Airway epithelial cell (primary cell): ENCODE measurements around the gene ARCN1. TPM values are rescaled to one million over a fixed set of nuclear protein-coding genes. Genes with fewer than 3 reads are reported as not detected.

Experiments used
- total RNA-seq: library from RNA; depleted of rRNA; stranded (reverse); fragments of >200 nt; gene quantifications from 2 replicates; pipeline ENCODE4 v1.2.3, GENCODE V29; 2015

The ARCN1 gene
- 84.0 and 111 TPM in 2 replicates for total RNA-seq

DNA sequence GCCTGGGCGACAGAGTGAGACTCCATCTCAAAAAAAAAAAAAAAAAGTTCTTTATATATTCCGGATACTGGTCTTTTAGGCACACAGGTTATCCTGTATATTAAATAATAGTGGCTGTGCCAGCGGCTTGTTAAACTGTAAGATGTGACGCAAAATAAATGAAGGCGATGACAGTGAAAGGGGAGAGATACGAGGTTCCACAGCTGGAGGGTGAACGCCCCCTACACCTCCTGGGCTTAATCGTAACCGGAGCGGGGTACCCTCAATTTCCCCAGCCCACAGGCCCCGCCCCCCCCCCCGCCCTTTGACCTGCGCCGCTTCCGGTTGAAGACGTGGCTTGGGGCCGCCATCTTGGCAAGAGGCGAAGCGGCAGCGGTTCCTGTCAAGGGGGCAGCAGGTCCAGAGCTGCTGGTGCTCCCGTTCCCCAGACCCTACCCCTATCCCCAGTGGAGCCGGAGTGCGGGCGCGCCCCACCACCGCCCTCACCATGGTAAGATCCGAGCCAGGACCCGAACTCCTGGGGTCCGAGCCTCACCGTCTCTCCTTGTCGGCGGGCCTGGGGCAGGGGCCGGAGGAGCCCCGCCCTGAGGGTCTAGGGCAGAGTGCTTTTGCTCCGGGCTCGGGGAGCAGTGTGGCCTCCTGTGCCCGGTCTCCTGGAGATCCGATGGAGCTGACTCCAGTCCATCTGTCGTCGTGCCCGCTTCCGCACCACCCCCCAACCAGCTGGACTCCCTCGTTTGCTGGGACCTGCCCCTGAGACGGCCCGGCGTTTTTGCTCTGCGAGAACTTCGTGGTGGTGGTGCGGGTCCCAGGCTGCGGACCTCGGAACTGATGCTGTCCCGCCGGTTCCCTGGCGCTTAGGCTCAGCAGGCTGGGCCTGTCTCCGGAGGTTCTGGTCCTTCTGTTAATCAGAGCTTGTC lies at the start of gene ARCN1:
TSS of gene ARCN1 (plus strand) at position 349 of the 920 bp plus-strand sequence. CDS start at position 488, 139 bp downstream.

DNA sequence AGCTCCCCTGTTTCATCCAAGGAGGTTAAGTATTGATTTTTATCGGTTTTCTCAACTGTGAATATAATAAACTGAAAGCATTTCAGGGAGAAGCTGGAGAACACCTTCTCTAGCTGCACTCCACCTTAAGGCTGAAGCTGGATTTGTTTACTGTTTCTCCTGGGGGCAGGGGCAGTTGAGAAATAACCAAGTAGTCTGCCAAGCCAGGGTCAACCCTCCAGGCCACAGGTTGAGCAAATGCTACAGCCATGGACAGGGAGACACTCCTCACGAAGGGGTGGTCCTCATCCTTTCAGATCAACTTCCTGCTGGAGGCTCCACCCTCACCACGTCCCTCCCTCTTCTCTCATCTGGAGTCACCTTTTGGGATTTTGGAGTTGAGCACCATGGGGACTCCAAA lies 45.1 kb upstream of the ARCN1 start, which contains the start of gene TTC36:
TSS of gene TTC36 (plus strand) at position 366 of the 400 bp plus-strand sequence. CDS start at position 387, 21 bp downstream.

DNA sequence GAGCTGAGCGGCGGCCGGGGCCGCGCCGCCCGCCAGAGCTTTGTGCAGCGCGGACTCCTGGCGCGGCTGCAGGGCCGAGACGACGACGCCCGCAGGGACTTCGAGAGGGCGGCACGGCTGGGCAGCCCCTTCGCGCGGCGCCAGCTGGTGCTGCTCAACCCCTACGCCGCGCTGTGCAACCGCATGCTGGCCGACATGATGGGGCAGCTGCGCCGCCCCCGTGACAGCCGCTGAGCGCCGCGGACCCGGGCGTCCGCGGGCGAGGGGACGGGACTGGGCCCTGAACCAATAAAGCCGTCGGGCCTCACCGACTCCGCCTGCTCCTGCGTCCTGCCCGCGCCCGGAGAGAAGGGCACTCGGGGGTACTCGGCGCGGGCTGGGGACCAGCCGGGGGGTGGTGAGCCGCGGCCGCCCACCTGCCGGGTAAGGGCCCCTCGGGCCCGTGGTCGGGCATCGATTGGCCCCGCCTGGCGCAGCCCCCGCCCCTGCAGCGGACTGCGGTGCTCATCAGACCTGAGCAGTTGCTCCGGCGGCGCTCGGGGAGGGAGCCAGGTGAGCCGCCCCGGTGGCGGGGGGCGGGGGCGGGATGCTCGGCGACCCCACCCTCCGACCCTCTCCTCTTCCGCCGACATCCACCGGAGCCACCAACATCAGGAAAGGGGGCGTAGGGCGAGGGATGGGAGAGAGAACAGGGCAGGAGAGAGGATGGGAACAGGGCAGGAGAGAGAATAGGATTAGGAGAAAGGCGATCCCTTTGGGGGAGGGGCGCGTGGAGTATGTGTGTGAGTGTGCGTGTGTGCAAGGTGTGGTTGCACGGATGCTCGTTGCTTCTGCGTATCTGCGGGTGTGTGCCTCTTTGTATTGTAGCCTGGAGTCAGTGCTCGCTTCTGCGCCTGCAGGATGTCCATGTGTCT lies 41.3 kb upstream of the ARCN1 start, which contains the start of gene TMEM25:
TSS of gene TMEM25 (plus strand) at position 510 of the 914 bp plus-strand sequence. CDS start 610 bp downstream, outside the sequence.

DNA sequence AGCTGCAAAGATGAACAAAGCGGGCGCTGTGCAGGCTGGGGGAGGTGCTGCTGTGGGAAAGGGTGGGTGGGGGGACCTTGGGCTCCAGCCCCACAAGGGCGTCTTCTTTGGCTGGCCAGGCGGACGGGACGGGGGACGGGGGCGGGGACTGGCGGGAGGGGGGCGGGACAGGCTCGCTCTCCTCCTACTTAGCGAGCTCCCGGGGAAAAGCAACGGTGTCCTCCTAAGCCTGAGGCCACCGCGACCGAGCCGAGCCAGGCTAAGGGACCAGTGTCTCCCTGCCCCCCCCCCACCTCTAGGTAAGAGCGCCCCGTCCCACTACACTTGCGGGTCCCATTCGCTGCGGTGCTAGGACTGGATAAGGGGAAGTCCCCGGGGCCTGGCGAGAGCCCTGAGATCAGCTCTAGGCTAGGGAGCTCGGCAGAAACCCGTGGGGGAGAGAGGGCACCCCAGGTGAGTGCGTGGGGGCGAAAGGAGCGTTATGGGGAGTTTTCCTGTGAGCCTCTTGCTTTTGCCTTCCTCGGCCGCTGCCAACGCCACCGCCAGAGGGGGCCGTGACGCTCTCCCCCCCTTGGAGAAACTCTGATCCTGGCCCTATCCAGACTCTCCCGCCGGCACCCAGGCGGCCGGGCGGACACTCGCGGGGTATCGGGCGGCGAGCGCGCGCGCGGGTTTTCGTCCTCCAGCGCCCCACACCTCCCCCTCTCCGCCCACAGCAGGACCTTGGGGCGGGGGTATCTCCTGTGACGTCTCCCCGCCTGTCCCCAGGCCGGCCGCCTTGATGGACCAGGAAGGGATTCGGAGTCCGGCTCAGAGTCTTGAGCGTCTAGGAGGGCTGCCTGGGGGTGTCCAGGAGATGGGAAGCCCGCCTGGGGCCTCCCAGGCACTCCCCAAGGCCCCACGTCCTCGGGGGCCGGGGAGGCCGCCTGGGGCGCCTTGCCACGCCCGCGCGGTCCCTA lies 35.5 kb downstream of the ARCN1 start, which contains the start of gene PHLDB1:
TSS of gene PHLDB1 (plus strand) at position 215 of the 959 bp plus-strand sequence. CDS start 6,222 bp downstream, outside the sequence.

Other genes with a start within 250 kb of the ARCN1 start
- not detected in 2 replicates for gene CD3D, start 229.7 kb upstream of the ARCN1 start, total RNA-seq
- gene CD3G, start 228.1 kb upstream of the ARCN1 start, total RNA-seq, result not detected in 2 replicates
- gene UBE4A, start 212.8 kb upstream of the ARCN1 start, total RNA-seq, result 22.4 and 32.5 TPM in 2 replicates
- 64.5 and 68.8 TPM in 2 replicates for gene ATP5MG, start 170.8 kb upstream of the ARCN1 start, total RNA-seq
- 13.2 and 23.0 TPM in 2 replicates for gene KMT2A, start 135.9 kb upstream of the ARCN1 start, total RNA-seq
- 0.71 and 3.3 TPM in 2 replicates for gene TTC36, start 44.9 kb upstream of the ARCN1 start, total RNA-seq
- gene TMEM25, start 41.2 kb upstream of the ARCN1 start, total RNA-seq, result 32.8 and 40.8 TPM in 2 replicates
- 17.9 and 20.5 TPM in 2 replicates for gene IFT46, start 6.5 kb upstream of the ARCN1 start, total RNA-seq
- gene PHLDB1, start 35.2 kb downstream of the ARCN1 start, total RNA-seq, result 51.1 and 54.2 TPM in 2 replicates
- not detected in 2 replicates for gene TREH, start 107.2 kb downstream of the ARCN1 start, total RNA-seq
- 41.9 and 70.8 TPM in 2 replicates for gene DDX6, start 218.8 kb downstream of the ARCN1 start, total RNA-seq